Lower leg skin (tissue), 3 donors: Measurements from ENCODE around the gene AKAP8L.

Experiments
- CTCF ChIP-seq, 3 donors: fragments of 450-650 bp; IDR thresholded peaks; one replicate each; pipeline ENCODE4 v1.5.1; 2016; ENCODE audit warnings: antibody characterized with exemption in 3 of 3, mild to moderate bottlenecking in 3 of 3, moderate library complexity in 2 of 3
- POLR2A ChIP-seq, 2 donors: fragments of 450-650 bp; IDR thresholded peaks; one replicate each; pipeline ENCODE4 v1.6.1; 2016 to 2017; ENCODE audit warnings: antibody characterized with exemption in 2 of 2, mild to moderate bottlenecking in 1 of 2, moderate library complexity in 1 of 2

GRCh38 chr19:15423130-15423529, 4.3 kb upstream of the AKAP8L start:
- TF ChIP-seq POLR2A (IDR thresholded peaks at IDR 0.05) (no peak), CTCF (IDR thresholded peaks at IDR 0.05) (no peak)
